HCT116 (cell line): ENCODE results near the gene CHSY1. TPM values are rescaled to one million over a fixed set of nuclear protein-coding genes. Genes with fewer than 3 reads are reported as not detected.
A peak's percentile ranks its signal among the peaks of the same experiment; 100 is the strongest.

Experiments used
- CTCF ChIP-seq, 3 experiments: fragments of 200-600 bp in 1 of 3; sonication (generic) in 1 of 3; IDR thresholded peaks in 2 of 3; conservative IDR thresholded peaks in 1 of 3; 2 replicates each; pipeline ENCODE4 v1.5.1; 2012 to 2017; ENCODE audit warnings: low read depth in 2 of 3, low read length in 2 of 3, antibody characterized with exemption in 1 of 3, borderline replicate concordance in 1 of 3, control low read depth in 1 of 3, mild to moderate bottlenecking in 1 of 3, mixed read lengths in 1 of 3, mixed run types in 1 of 3, moderate library complexity in 1 of 3; ENCODE audit not compliant: insufficient read depth in 1 of 3
- JUND ChIP-seq: IDR thresholded peaks from 2 replicates; pipeline ENCODE4 v1.6.1; 2012
- MAX ChIP-seq: IDR thresholded peaks from 2 replicates; pipeline ENCODE4 v1.6.1; 2012
- POLR2A ChIP-seq: IDR thresholded peaks from 2 replicates; pipeline ENCODE4 v1.7.0; 2011; ENCODE audit warnings: borderline replicate concordance; ENCODE audit not compliant: insufficient read depth, insufficient read length; ENCODE audit errors: extremely low read depth
- RAD21 ChIP-seq: IDR thresholded peaks from 2 replicates; pipeline ENCODE4 v1.6.1; 2012; ENCODE audit warnings: low read depth, mild to moderate bottlenecking
- REST ChIP-seq: IDR thresholded peaks from 2 replicates; pipeline ENCODE4 v1.6.1; 2012; ENCODE audit warnings: low read depth
- SIN3A ChIP-seq: IDR thresholded peaks from 2 replicates; pipeline ENCODE4 v1.6.1; 2012; ENCODE audit warnings: low read depth
- total RNA-seq: library from RNA; stranded (reverse); gene quantifications from one replicate; pipeline ENCODE4 v1.2.1, GENCODE V29; 2021; ENCODE audit not compliant: unreplicated experiment

Gene CHSY1
- total RNA-seq, 1 experiment from 2014 or later: 25.4 TPM

- TF ChIP-seq MAX (peak; percentile 90), POLR2A (peak; percentile 34), RAD21 (no peak), CTCF (IDR thresholded peaks at IDR 0.05 in 2 of 3, conservative IDR thresholded peaks at IDR 0.05 in 1 of 3; ENCODE audit: borderline replicate concordance in 1 of 3, insufficient read depth in 1 of 3, low read depth in 2 of 3, low read length in 2 of 3) (no peak), SIN3A (peak; percentile 75), REST (no peak), JUND (no peak)
Measured at GRCh38 chr15:101277038-101277822, 25.4 kb upstream of the CHSY1 start, which contains the start of gene SELENOS (continued).
